HG03442 (cell line): Measurements from ENCODE around the gene TESPA1.
"Not testable (repeated sequence)": the region's sequence is repeated elsewhere in the genome, so short reads cannot be mapped to it uniquely, and the experiment has no call there.

Source experiments
- ATAC-seq: cut with Tn5 transposase; IDR thresholded peaks from one replicate; pipeline ENCODE4 v1.9.1; 2021; ENCODE audit warnings: mild to moderate bottlenecking, moderate library complexity; ENCODE audit not compliant: unreplicated experiment

TESPA1 gene

GRCh38 chr12:54986773-54987172 lies 2.2 kb upstream of the TESPA1 start:
- ATAC-seq: not testable (repeated sequence)

DNA sequence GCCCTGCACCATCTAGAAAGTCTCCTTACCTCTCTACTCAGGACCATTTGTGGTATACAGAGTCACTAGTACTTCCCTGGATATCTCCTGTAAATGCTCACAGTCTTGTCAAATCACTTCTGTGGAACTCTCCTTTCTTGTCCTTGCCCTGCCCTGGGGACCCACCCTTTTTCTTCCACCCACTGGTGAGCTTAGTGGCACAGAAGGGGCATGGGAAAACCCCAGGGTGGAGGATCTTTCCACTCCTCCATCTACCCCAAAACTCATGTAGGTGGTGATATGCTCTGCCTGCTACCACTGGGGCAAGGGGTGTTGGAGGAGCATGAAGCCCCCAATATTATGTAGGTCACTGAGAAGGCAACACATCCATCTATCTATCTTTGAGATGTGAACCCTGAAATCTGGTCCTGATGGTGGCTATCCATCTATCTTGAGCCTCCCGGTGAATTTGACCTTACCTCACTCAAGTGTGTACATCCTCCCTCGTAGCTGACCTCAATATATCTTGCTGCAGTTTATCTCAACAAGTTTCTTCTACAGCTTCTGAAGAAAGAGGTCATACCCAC lies 943 bp downstream of the TESPA1 start:
- no peak for ATAC-seq

GRCh38 chr12:54981796-54982195 lies 2.8 kb downstream of the TESPA1 start:
- ATAC-seq: no peak

DNA sequence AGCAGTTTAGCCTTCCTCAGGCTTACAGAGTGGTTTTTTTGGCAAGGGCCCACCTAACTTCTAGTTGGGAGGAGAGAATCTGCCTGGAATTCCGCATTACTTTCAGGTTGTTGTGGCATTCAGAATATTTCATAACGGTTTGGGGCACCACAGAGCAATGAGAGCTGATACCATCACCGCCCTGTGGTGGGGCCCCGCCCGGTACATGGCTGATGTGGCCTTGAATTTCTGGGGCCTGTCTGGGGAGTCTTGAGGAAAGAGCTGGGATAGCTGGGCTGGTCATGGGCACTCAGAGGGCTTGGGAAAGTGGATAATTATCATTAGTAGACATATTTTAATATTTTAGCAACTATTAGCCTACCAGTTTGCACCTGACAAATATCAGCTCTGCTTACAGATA lies 4.2 kb downstream of the TESPA1 start:
- no peak for ATAC-seq

- no peak for ATAC-seq
Observed at GRCh38 chr12:54977857-54978256, 6.7 kb downstream of the TESPA1 start.

DNA sequence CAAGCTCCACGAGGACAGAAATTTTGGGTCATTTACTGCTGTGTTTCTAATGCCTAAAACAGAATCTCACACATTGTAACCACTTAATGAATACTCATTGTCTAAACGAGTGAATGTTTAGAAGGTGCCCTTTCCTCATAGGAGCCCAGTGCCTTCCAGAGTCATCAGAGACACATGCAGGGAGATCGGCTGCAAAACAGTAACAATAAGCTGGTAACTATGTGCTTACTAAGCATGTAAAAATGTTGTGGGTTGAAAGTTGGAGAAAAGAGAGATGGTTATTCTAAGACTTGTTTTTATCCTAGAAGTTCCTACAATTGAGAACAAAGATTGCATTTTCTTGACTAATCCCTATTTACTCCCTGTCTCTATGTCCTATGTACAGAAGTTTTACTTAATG lies 7.4 kb downstream of the TESPA1 start:
- no peak for ATAC-seq

GRCh38 chr12:54975875-54976274 lies 8.7 kb downstream of the TESPA1 start:
- ATAC-seq: no peak

GRCh38 chr12:54975272-54975671 lies 9.3 kb downstream of the TESPA1 start:
- no peak for ATAC-seq

DNA sequence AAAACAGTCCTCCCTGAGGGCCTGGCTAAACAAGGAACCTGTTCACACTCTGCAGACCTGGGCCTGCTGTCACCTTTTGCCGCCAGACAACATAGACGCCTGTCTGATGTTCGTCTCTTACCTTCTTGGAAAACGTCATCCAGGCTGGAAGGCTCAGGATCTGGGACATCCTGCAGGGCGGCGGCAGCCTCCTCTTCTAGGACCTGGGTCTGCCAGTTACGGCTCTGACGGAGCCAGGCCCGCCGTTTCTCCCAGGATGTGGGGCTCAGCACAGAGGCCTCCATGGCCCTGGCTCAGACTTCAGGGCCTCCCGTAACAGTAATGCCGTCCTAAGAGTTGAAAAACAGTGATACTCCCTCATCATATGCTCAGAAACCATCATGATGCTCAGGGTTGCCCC lies 10.3 kb downstream of the TESPA1 start:
- ATAC-seq: no peak

DNA sequence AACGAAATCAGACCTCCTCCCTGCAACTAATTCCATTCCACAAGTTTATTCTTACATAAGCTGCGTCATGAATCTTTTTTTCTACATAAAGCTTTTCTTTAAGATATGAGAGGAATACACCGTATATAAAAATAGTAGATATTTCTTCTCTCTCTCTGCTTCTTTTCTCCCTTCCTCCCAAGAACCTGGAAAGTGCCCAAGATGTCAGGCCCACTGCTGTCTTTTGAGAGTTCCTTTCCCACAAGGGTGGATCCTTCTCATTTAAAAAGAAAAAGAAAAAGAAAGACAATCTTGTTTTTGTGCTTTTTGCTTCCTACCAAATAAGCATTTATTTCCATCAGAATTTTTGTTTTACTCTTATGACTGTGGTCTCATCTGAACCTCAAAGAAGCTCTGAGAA lies 11.0 kb downstream of the TESPA1 start:
- no peak for ATAC-seq

- ATAC-seq: no peak
Observed at GRCh38 chr12:54970741-54971140, 13.8 kb downstream of the TESPA1 start.

- no peak for ATAC-seq
Observed at GRCh38 chr12:54968181-54968730, 16.3 kb downstream of the TESPA1 start.

- ATAC-seq: no peak
Observed at GRCh38 chr12:54967461-54967860, 17.1 kb downstream of the TESPA1 start.

DNA sequence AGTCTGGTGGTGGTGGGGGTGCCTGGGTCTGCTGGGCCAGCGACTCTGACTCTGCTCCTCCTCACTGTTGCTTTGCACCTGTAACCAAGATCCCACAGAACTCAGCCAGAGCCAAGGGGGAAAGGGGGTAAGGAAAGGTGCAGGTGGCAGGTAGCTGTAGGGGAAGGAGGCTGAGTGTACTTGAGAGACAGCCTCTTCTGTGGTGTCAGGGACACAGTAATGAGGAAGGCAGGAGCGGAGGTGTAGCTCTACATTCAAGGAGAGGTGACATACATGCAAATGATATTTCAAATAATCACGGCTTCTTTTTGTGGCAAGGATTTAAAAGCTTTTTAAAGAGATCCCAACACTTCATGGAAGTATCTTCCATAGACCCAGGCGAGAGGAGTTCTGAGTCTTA lies 23.4 kb downstream of the TESPA1 start:
- no peak for ATAC-seq

- peak; percentile 67 for ATAC-seq
Observed at GRCh38 chr12:54959291-54960018, 25.1 kb downstream of the TESPA1 start.

DNA sequence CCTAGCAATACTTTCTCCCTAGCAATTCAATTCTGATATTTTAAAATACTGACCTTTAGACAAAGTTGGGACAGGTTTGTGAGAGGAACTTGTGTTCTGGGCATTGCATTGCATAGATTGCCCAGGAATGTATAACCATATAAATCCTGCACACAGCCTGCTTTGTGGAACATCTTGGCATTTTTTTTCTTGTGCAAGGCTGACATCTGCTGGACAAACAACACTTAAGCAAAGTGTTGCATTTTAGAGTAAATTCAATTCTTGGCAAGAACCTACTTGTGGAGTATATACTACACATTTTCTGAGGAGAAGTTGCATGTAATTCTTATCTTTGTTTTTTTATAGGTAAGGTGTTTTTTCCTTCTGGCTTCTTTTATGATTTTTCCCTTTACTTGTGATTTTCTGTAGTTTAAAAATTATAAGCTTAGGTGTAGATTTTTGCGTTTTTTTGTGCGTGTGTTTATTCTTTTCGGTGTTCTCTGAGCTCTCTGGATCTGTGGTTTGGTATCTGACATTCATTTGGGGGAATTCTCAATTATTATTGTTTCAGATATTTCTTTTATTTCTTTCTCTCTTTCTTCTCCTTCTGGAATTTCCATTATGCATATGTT lies 26.4 kb downstream of the TESPA1 start:
- ATAC-seq: peak; percentile 32

DNA sequence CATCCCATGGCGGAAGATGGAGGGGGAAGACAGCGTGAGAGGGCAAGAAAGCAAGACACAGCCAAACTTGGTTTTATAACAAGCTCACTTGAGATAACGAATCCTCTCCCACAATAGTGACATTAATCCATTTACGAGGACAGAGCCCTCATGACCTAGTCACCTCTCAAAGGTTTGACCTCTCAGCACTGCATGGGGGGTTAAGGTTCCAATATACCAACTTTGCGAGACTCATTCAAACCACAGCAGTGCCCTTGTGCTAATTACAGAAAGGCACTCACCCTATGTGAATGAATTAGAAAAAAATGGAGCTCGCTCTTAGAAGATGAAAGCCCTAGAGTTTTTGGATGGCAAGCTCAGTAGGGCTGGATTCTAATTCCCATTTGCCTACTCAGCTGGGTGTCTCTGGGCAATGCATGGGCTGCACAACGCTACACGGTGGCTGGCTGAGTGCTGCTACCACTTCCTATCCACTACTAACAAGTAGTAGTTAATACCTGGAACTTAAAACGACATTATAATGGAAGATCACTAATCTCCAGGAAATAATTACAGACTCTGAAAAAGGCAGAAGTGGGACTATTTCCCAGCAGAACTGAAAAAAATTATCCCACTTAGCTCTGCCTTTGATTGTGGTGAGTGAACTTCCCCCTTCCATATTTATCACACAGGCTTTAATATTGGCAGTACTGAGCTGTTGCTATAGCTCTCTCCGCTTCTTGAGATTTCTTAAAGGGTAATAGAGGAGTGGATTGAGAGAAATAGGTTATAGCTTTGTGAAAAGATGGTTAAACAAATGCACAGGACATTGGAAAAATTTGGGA lies 27.5 kb downstream of the TESPA1 start:
- ATAC-seq: no peak

- ATAC-seq: no peak
Observed at GRCh38 chr12:54956322-54956721, 28.2 kb downstream of the TESPA1 start.

- ATAC-seq: no peak
Observed at GRCh38 chr12:54954801-54955200, 29.8 kb downstream of the TESPA1 start.

- no peak for ATAC-seq
Observed at GRCh38 chr12:54954228-54954627, 30.3 kb downstream of the TESPA1 start.

DNA sequence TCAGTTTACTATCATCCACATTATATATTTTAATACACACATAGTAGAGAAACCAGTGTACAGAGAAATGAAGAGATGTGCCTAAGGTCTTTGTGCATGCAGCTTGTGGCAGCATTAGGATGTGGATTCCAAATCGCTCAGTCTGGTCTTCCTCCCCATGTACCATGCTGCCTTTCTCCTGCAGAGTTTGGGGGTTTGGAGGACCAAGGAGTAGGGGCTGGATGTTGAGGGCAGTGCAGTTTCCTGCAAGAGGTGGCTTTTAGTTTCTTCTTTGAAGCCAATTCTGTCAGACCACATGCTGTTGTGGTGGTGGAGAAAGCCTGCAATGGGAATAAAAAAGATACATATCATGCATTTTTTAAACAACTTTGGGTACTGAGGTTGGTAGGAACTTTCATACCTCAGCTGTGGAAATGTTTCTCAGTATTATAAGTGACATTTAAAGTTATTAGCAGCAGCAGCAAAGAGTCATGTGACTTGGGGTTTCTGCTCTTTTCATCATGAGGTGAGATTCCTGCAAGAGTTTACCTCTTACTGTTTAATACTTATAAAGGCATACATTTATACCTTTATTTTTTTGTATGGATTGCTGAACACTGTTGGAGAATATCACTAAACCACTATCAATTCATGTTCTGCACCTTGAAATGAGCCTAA lies 34.4 kb downstream of the TESPA1 start:
- ATAC-seq: no peak
